HG03558 (cell line): ENCODE data around the gene TBX5.

Experiments
- ATAC-seq: cut with Tn5 transposase; IDR thresholded peaks from one replicate; pipeline ENCODE4 v1.9.1; 2021; ENCODE audit warnings: moderate number of reproducible peaks; ENCODE audit not compliant: unreplicated experiment; ENCODE audit errors: extremely low read depth

Gene TBX5

GRCh38 chr12:114405519-114406271 is at the start of gene TBX5:
Gene TBX5, minus strand, starts transcription at chr12:114406144. Its CDS starts 2,246 bp downstream, at chr12:114403898.
- ATAC-seq: no peak

GRCh38 chr12:114451657-114452056 is 45.7 kb upstream of the TBX5 start:
- no peak for ATAC-seq

- ATAC-seq: no peak
These were observed 44.8 kb upstream of the TBX5 start for GRCh38 chr12:114450515-114451300.

- no peak for ATAC-seq
These were observed 44.1 kb upstream of the TBX5 start for GRCh38 chr12:114450019-114450418.

GRCh38 chr12:114448618-114448933 is 42.6 kb upstream of the TBX5 start:
- no peak for ATAC-seq

GRCh38 chr12:114447799-114448617 is 42.1 kb upstream of the TBX5 start:
- no peak for ATAC-seq

- ATAC-seq: no peak
These were observed 41.4 kb upstream of the TBX5 start for GRCh38 chr12:114447274-114447716.

GRCh38 chr12:114445401-114446323 is 39.7 kb upstream of the TBX5 start:
- ATAC-seq: no peak

GRCh38 chr12:114444422-114445279 is 38.7 kb upstream of the TBX5 start:
- ATAC-seq: no peak

- ATAC-seq: no peak
These were observed 37.9 kb upstream of the TBX5 start for GRCh38 chr12:114443607-114444421.

- no peak for ATAC-seq
These were observed 36.6 kb upstream of the TBX5 start for GRCh38 chr12:114442578-114442977.

- no peak for ATAC-seq
These were observed 35.6 kb upstream of the TBX5 start for GRCh38 chr12:114441545-114441944.

GRCh38 chr12:114441039-114441383 is 35.1 kb upstream of the TBX5 start:
- ATAC-seq: no peak

- no peak for ATAC-seq
These were observed 34.5 kb upstream of the TBX5 start for GRCh38 chr12:114440270-114441038.

GRCh38 chr12:114439817-114440216 is 33.9 kb upstream of the TBX5 start:
- ATAC-seq: no peak

GRCh38 chr12:114439261-114439683 is 33.3 kb upstream of the TBX5 start:
- no peak for ATAC-seq

- no peak for ATAC-seq
These were observed 32.8 kb upstream of the TBX5 start for GRCh38 chr12:114438635-114439256.
